ENCODE data around the gene HDAC7. TPM values are rescaled to one million over a fixed set of nuclear protein-coding genes. Genes with fewer than 3 reads are reported as not detected.

HDAC7 gene
- total RNA-seq, 1 donor from 2014 or later, result 67.9 TPM

- H3K9me3 Mint-ChIP-seq (ENCODE audit: unreplicated experiment), result peaks cover 13% of the 10 kb centered on the region
- H3K36me3 Mint-ChIP-seq (ENCODE audit: unreplicated experiment), result no peaks in the 10 kb centered on the region
- no peak for TF ChIP-seq CTCF (IDR thresholded peaks at IDR 0.05; ENCODE audit: partially characterized antibody, unreplicated experiment)
- peaks cover 41% of the 10 kb centered on the region for H3K4me1 Mint-ChIP-seq (ENCODE audit: low read depth, unreplicated experiment)
- DNase-seq, result no peak
- peaks cover 13% of the 10 kb centered on the region for H3K27me3 Mint-ChIP-seq (ENCODE audit: unreplicated experiment)
- H3K27ac Mint-ChIP-seq (ENCODE audit: unreplicated experiment), result peak overlapping the region; percentile 5
- no peak overlapping the region for H3K4me3 Mint-ChIP-seq (ENCODE audit: unreplicated experiment)
Observed at GRCh38 chr12:47814539-47815170, 5.0 kb downstream of the HDAC7 start.

GRCh38 chr12:47813511-47814196 is 6.0 kb downstream of the HDAC7 start:
- no peaks in the 10 kb centered on the region for H3K36me3 Mint-ChIP-seq (ENCODE audit: unreplicated experiment)
- H3K27ac Mint-ChIP-seq (ENCODE audit: unreplicated experiment), result peak overlapping the region; percentile 73
- peaks cover 16% of the 10 kb centered on the region for H3K9me3 Mint-ChIP-seq (ENCODE audit: unreplicated experiment)
- peak overlapping the region; percentile 79 for H3K4me3 Mint-ChIP-seq (ENCODE audit: unreplicated experiment)
- peaks cover 13% of the 10 kb centered on the region for H3K27me3 Mint-ChIP-seq (ENCODE audit: unreplicated experiment)
- TF ChIP-seq CTCF (IDR thresholded peaks at IDR 0.05; ENCODE audit: partially characterized antibody, unreplicated experiment), result no peak
- no peak for DNase-seq
- peaks cover 44% of the 10 kb centered on the region for H3K4me1 Mint-ChIP-seq (ENCODE audit: low read depth, unreplicated experiment)

- DNase-seq, result peak; percentile 75
- peak overlapping the region; percentile 73 for H3K27ac Mint-ChIP-seq (ENCODE audit: unreplicated experiment)
- no peak for TF ChIP-seq CTCF (IDR thresholded peaks at IDR 0.05; ENCODE audit: partially characterized antibody, unreplicated experiment)
- no peaks in the 10 kb centered on the region for H3K36me3 Mint-ChIP-seq (ENCODE audit: unreplicated experiment)
- peaks cover 9% of the 10 kb centered on the region for H3K27me3 Mint-ChIP-seq (ENCODE audit: unreplicated experiment)
- H3K4me1 Mint-ChIP-seq (ENCODE audit: low read depth, unreplicated experiment), result peaks cover 43% of the 10 kb centered on the region
- H3K4me3 Mint-ChIP-seq (ENCODE audit: unreplicated experiment), result peak overlapping the region; percentile 79
- H3K9me3 Mint-ChIP-seq (ENCODE audit: unreplicated experiment), result peaks cover 14% of the 10 kb centered on the region
Observed at GRCh38 chr12:47812797-47813510, 6.7 kb downstream of the HDAC7 start.

GRCh38 chr12:47811581-47812484 is 7.9 kb downstream of the HDAC7 start:
- Mint-ChIP-seq H3K9me3 (ENCODE audit: unreplicated experiment) (peaks cover 14% of the 10 kb centered on the region), H3K4me3 (ENCODE audit: unreplicated experiment) (peak overlapping the region; percentile 55), H3K36me3 (ENCODE audit: unreplicated experiment) (no peaks in the 10 kb centered on the region), H3K4me1 (ENCODE audit: low read depth, unreplicated experiment) (peaks cover 44% of the 10 kb centered on the region), H3K27me3 (ENCODE audit: unreplicated experiment) (peaks cover 11% of the 10 kb centered on the region), H3K27ac (ENCODE audit: unreplicated experiment) (peak overlapping the region; percentile 76)
- no peak for DNase-seq
- no peak for TF ChIP-seq CTCF (IDR thresholded peaks at IDR 0.05; ENCODE audit: partially characterized antibody, unreplicated experiment)

All from glutamatergic neuron (in vitro differentiated cells).